ENCODE results near the gene CBX6.
A peak's percentile ranks its signal among the peaks of the same experiment; 100 is the strongest.
"Not testable (repeated sequence)": the region's sequence is repeated elsewhere in the genome, so short reads cannot be mapped to it uniquely, and the experiment has no call there.

The CBX6 gene

DNA sequence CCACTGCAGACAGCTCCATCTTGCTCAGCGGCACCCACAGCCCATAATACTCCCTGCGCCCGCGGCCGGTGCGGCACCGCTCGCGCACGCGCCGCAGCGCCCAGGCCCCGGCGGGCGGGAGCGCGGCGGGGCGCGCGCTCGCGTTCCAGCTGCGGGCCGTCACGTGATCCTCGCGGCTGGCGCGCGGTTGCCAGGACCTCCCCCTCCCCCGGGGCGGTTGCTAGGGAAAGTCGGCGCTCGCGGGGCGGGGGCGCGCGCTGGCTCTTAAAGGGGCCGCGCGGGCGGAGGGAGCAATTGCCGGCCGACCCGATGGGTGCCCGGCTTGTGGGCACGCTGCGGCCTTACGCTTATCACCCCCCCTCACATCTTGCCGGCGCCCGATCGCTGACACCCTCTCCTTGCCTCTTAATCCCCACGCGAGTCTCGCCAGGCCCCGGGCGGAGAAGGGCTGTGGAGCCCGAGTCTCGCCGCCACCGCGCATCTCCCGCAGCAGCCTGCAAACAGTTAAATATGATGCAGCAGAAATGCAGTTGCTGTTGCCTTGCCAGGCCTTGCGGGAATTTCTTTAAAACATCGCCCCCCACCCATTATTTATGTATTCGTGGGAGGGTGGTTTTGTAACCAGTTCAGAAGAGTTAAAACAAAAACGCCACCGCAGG lies at the start of gene CBX6:
CBX6 (minus strand) TSS at position 45 of the 659 bp plus-strand sequence; CDS start at position 19, 26 bp downstream.
- Mint-ChIP-seq H3K4me1 (peaks cover 53% of the 10 kb centered on the region), H3K4me3 (peak within 1 kb of the TSS; percentile 93), H3K36me3 (peaks cover 17% of the 10 kb centered on the region), H3K27me3 (peaks cover 34% of the 10 kb centered on the region), H3K27ac (peak within 1 kb of the TSS; percentile 88), H3K9me3 (no peaks in the 10 kb centered on the region)
- CTCF ChIA-PET: interaction anchor here (1.0 to 3.6 kb wide), 6 partner anchors 80 to 271 kb away, joined by 3 to 81 read pairs (median 3); no protein-coding TSS in a partner anchor
- DNase-seq: peak; percentile 94

DNA sequence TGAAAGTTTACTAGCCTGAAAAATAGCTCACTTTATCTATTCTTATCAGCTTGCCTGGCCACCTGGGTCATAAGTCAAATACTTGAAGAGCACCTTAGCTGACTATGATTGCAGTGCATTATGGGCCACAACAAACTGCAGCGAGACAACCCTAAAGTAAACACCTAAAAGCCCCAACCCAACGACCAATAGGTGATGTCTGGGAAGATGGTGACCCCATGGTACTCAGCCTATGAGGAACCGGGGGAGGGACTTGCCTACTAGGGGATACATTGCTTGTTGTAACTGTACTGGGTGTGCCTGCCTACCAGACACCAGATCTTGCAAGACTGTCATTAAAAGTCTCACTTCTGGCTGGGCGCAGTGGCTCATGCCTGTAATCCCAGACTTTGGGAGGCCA lies 49.8 kb upstream of the CBX6 start:
- Mint-ChIP-seq H3K27me3 (peaks cover 49% of the 10 kb centered on the region), H3K36me3 (no peaks in the 10 kb centered on the region)

DNA sequence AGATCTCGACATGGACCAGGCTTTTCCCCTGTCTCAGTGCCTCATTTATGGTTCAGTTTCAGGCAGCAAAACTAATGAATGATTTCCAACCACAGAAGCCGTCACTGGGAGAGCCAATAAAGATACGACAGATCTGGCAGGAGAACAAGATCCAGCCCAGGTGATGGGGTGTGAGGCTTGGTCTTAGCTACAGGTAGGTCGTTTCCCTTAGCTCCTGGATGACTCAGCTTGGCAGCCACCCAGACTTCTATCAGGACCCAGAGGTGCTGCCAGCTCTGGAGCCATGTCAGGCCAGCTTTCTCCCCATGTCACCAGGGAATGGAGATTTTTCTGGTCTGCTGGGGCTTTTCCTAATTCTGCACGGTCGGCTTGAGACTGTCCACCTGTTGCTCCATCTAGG lies 49.1 kb upstream of the CBX6 start:
- no peak overlapping the region for H3K27ac Mint-ChIP-seq
- CTCF ChIA-PET: interaction anchor here (1.3 kb wide), 1 partner anchor 82 kb away, joined by 3 read pairs; no protein-coding TSS in a partner anchor
- DNase-seq: no peak
- peaks cover 49% of the 10 kb centered on the region for H3K27me3 Mint-ChIP-seq
- H3K36me3 Mint-ChIP-seq: no peaks in the 10 kb centered on the region
- no peak overlapping the region for H3K4me3 Mint-ChIP-seq
- no peaks in the 10 kb centered on the region for H3K4me1 Mint-ChIP-seq
- H3K9me3 Mint-ChIP-seq: no peaks in the 10 kb centered on the region

More for the DNA sequence above, 49.8 kb upstream of the CBX6 start:
- H3K4me1 Mint-ChIP-seq: no peaks in the 10 kb centered on the region
- CTCF ChIA-PET: interaction anchor here (1.3 to 1.6 kb wide), 2 partner anchors 52 to 82 kb away, joined by 3 read pairs; no protein-coding TSS in a partner anchor
- no peak overlapping the region for H3K27ac Mint-ChIP-seq
- H3K4me3 Mint-ChIP-seq: no peak overlapping the region
- no peak for DNase-seq
- no peaks in the 10 kb centered on the region for H3K9me3 Mint-ChIP-seq

GRCh38 chr22:38919631-38920190 lies 47.7 kb upstream of the CBX6 start:
- Mint-ChIP-seq H3K27ac (no peak overlapping the region), H3K27me3 (peaks cover 46% of the 10 kb centered on the region), H3K4me1 (no peaks in the 10 kb centered on the region), H3K4me3 (no peak overlapping the region), H3K9me3 (no peaks in the 10 kb centered on the region), H3K36me3 (no peaks in the 10 kb centered on the region)
- DNase-seq: no peak
- CTCF ChIA-PET: interaction anchor here (1.2 to 1.5 kb wide), 2 partner anchors 8 to 50 kb away, joined by 4 read pairs; no protein-coding TSS in a partner anchor

DNA sequence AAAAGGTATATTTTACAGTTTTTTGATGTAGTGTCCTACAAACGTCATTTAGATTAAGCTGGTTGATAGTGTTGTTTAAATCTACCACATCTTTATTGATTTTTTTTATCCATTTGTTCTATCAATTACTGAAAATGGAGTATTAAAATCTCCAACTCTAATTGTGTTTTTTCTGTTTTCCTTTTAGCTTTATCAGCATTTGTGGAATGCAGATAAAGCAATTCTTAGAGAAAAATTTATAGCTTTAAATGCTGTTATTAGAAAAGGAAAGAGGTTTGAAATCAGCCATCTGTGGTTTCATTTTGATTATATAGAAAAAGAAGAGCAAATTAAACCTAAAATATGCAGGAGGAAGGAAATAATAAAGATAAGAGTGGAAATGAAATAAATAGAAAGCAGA lies 39.4 kb upstream of the CBX6 start:
- Mint-ChIP-seq H3K27me3 (peaks cover 35% of the 10 kb centered on the region), H3K36me3 (no peaks in the 10 kb centered on the region), H3K27ac (no peak overlapping the region), H3K4me3 (no peak overlapping the region), H3K4me1 (no peaks in the 10 kb centered on the region), H3K9me3 (no peaks in the 10 kb centered on the region)
- no peak for DNase-seq
- CTCF ChIA-PET: interaction anchor here (1.1 kb wide), 1 partner anchor 41 kb away, joined by 5 read pairs; no protein-coding TSS in a partner anchor

- peaks cover 4% of the 10 kb centered on the region for H3K36me3 Mint-ChIP-seq
- DNase-seq: no peak
- peaks cover 7% of the 10 kb centered on the region for H3K9me3 Mint-ChIP-seq
- peaks cover 30% of the 10 kb centered on the region for H3K27me3 Mint-ChIP-seq
- H3K4me1 Mint-ChIP-seq: no peaks in the 10 kb centered on the region
- no peak overlapping the region for H3K27ac Mint-ChIP-seq
- CTCF ChIA-PET: no interaction called here
- H3K4me3 Mint-ChIP-seq: no peak overlapping the region
Measured at GRCh38 chr22:38907767-38908166, 35.8 kb upstream of the CBX6 start.

GRCh38 chr22:38906052-38906451 lies 34.0 kb upstream of the CBX6 start:
- H3K9me3 Mint-ChIP-seq: peaks cover 7% of the 10 kb centered on the region
- H3K4me1 Mint-ChIP-seq: peaks cover 7% of the 10 kb centered on the region
- no peak for DNase-seq
- CTCF ChIA-PET: interaction anchor here (0.6 to 0.8 kb wide), 3 partner anchors 10 to 39 kb away, joined by 3 read pairs; no protein-coding TSS in a partner anchor
- H3K27ac Mint-ChIP-seq: no peak overlapping the region
- H3K4me3 Mint-ChIP-seq: no peak overlapping the region
- H3K27me3 Mint-ChIP-seq: peaks cover 45% of the 10 kb centered on the region
- peaks cover 4% of the 10 kb centered on the region for H3K36me3 Mint-ChIP-seq

- H3K4me1 Mint-ChIP-seq: peaks cover 12% of the 10 kb centered on the region
- H3K4me3 Mint-ChIP-seq, CTCF ChIA-PET, H3K9me3 Mint-ChIP-seq, H3K27ac Mint-ChIP-seq, H3K36me3 Mint-ChIP-seq, DNase-seq: not testable (repeated sequence)
- H3K27me3 Mint-ChIP-seq: peaks cover 39% of the 10 kb centered on the region
Measured at GRCh38 chr22:38904052-38904617, 32.1 kb upstream of the CBX6 start.

DNA sequence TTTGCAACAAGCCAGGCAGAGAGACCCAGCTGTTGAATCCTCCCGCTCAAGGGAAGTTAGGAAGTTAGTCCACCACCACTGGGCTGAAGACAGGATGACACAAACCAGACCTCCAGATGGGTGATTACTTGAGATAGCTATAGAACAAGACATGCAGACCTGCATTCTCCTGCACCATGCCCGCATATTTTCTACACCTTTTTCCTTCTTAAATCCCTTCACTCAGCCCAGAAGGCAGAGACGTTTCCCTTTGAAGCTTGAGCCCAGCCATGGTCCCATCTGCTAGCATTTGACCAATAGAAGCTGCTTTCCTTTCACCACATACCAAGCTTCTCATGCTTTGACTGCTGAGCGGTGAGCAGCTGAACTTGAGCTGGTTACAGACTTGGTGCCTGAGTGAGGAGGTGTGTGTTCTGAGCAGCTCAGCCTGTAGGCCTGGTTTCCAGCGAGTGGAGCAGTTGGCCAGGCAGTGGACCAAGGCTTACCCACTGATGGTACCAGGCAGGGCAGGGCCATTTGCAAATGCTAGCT lies 29.2 kb upstream of the CBX6 start:
- CTCF ChIA-PET: interaction anchor here (0.8 to 1.1 kb wide), 2 partner anchors 30 to 72 kb away, joined by 3 to 4 read pairs; no protein-coding TSS in a partner anchor
- peaks cover 36% of the 10 kb centered on the region for H3K27me3 Mint-ChIP-seq
- H3K4me3 Mint-ChIP-seq: no peak overlapping the region
- H3K27ac Mint-ChIP-seq: no peak overlapping the region
- peaks cover 12% of the 10 kb centered on the region for H3K4me1 Mint-ChIP-seq
- DNase-seq: no peak
- H3K9me3 Mint-ChIP-seq: peaks cover 7% of the 10 kb centered on the region
- peaks cover 4% of the 10 kb centered on the region for H3K36me3 Mint-ChIP-seq

- no peak overlapping the region for H3K4me3 Mint-ChIP-seq
Measured at GRCh38 chr22:38900677-38901076, 28.7 kb upstream of the CBX6 start.

GRCh38 chr22:38891256-38891655 lies 19.2 kb upstream of the CBX6 start:
- H3K27me3 Mint-ChIP-seq: peaks cover 35% of the 10 kb centered on the region
- no peaks in the 10 kb centered on the region for H3K4me1 Mint-ChIP-seq
- CTCF ChIA-PET: no interaction called here
- H3K4me3 Mint-ChIP-seq: no peak overlapping the region
- no peaks in the 10 kb centered on the region for H3K36me3 Mint-ChIP-seq
- H3K27ac Mint-ChIP-seq: no peak overlapping the region
- no peaks in the 10 kb centered on the region for H3K9me3 Mint-ChIP-seq
- DNase-seq: no peak

More at GRCh38 chr22:38900677-38901076, 28.7 kb upstream of the CBX6 start:
- Mint-ChIP-seq H3K36me3 (peaks cover 4% of the 10 kb centered on the region), H3K27me3 (peaks cover 39% of the 10 kb centered on the region), H3K27ac (no peak overlapping the region), H3K4me1 (peaks cover 12% of the 10 kb centered on the region), H3K9me3 (peaks cover 7% of the 10 kb centered on the region)
- DNase-seq: no peak
- CTCF ChIA-PET: interaction anchor here (0.8 to 1.1 kb wide), 2 partner anchors 30 to 73 kb away, joined by 3 to 4 read pairs; no protein-coding TSS in a partner anchor

- Mint-ChIP-seq H3K4me3 (no peak overlapping the region), H3K36me3 (no peaks in the 10 kb centered on the region), H3K4me1 (no peaks in the 10 kb centered on the region), H3K27me3 (peaks cover 29% of the 10 kb centered on the region), H3K9me3 (no peaks in the 10 kb centered on the region), H3K27ac (no peak overlapping the region)
- DNase-seq: no peak
- CTCF ChIA-PET: interaction anchor here (1.4 kb wide), 1 partner anchor 20 kb away, joined by 4 read pairs; no protein-coding TSS in a partner anchor
Measured at GRCh38 chr22:38890377-38890776, 18.4 kb upstream of the CBX6 start.

GRCh38 chr22:38886333-38886732 lies 14.3 kb upstream of the CBX6 start:
- Mint-ChIP-seq H3K27me3 (peaks cover 27% of the 10 kb centered on the region), H3K4me3 (no peak overlapping the region), H3K4me1 (peaks cover 17% of the 10 kb centered on the region), H3K36me3 (no peaks in the 10 kb centered on the region), H3K9me3 (no peaks in the 10 kb centered on the region), H3K27ac (no peak overlapping the region)
- CTCF ChIA-PET: no interaction called here
- DNase-seq: no peak

GRCh38 chr22:38882972-38883622 lies 11.1 kb upstream of the CBX6 start:
- DNase-seq: no peak
- Mint-ChIP-seq H3K4me3 (no peak overlapping the region), H3K9me3 (no peaks in the 10 kb centered on the region), H3K27me3 (peaks cover 32% of the 10 kb centered on the region), H3K27ac (peak overlapping the region; percentile 79), H3K36me3 (no peaks in the 10 kb centered on the region), H3K4me1 (peaks cover 17% of the 10 kb centered on the region)
- CTCF ChIA-PET: interaction anchor here (4.2 kb wide), 1 partner anchor 14 kb away, joined by 16 read pairs; no protein-coding TSS in a partner anchor

Data from activated naive CD4-positive, alpha-beta T cell treated with anti-CD3 and anti-CD28 coated beads, Interleukin-2, amount 10 ng/mL, durations not matched to agents 7 days and 5 days (primary cell).